Activated CD8-positive, alpha-beta memory T cell treated with anti-CD3 and anti-CD28 coated beads for 1 hour (primary cell): ENCODE data around the gene ENAH.

Experiments used
- DNase-seq, 2 donors: peaks; one replicate each; pipeline ENCODE4 v3.0.0-alpha.2; 2020; ENCODE audit warnings: low read depth in 1 of 2; ENCODE audit errors: extremely low read depth in 1 of 2

Gene ENAH

DNA sequence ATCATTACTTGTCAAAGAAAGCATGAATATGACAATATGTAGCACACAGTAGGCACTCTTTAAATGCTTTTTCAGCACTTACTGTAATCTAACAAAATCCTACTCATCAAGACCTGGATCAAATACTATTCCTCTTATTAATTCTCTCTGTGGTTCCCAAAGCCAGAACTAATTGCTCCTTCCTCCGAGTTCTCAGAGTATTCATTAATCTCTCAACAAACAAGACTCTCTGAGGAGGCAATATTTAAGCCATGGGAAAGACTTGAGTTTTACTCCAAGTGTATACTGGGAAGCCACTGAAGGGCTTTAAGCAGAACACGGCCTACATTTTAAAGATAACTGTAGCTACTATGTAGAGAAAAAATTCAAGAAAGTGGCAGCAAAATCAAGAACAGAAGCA, 79.7 kb downstream of the ENAH start:
- no peak for DNase-seq

GRCh38 chr1:225572422-225572821, 80.5 kb downstream of the ENAH start:
- no peak for DNase-seq

GRCh38 chr1:225567789-225568188, 85.1 kb downstream of the ENAH start:
- no peak for DNase-seq

GRCh38 chr1:225565847-225566246, 87.1 kb downstream of the ENAH start:
- DNase-seq, result no peak

DNA sequence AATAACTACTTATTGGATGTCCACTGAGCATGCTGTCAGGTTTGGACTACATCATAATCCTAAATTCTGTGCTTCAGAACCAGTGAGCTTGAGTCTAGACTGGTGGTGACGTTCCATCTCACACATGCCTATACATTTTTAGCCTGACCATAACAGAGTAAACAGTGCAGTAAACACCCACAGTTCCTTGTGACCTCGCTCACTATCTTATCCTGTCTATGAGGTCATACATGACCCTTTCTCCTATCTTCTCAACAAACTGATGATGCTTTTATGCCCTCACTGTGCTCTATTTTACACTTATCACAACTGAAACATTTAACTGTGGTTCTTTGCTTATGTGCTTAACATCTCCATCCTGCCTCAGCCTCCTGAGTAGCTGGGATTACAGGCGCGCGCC, 91.2 kb downstream of the ENAH start:
- DNase-seq, result no peak

DNA sequence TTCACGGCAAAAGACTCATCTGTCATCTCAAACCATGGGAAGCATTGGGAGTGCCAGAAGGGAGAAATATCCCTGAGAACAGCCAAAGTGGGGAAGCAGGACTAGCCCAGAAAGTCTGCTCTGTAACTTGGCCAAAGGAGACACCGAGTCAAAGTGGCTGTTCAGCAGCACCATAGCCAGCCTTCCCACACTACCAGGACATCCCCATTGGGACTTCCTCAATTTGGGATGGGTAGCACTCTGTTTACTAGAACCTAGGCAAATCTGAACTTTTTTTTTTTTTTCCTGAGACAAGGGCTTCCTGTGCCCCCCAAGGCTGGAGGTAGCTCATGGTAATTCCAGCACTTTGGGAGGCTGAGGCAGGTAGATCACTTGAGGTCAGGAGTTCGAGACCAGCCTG, 93.0 kb downstream of the ENAH start:
- DNase-seq, result no peak

DNA sequence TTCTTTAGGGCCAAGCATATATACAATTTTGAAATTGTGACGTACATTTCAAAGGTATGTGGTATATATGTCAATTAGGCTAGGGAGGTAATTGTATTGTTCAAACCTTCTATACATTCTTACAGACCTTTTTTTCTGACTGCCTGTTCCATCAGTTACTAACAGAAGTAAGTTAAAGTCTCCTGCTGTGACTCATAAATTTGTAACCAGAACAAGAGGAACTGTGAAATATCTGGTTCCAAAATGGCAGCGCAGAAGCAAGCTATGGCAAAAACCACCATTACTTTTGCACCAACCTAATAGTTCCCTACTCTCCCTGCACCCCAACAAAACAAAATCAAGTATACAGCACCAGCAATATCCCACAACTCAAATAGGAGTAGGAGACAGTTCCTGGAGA, 93.6 kb downstream of the ENAH start:
- DNase-seq, result no peak

DNA sequence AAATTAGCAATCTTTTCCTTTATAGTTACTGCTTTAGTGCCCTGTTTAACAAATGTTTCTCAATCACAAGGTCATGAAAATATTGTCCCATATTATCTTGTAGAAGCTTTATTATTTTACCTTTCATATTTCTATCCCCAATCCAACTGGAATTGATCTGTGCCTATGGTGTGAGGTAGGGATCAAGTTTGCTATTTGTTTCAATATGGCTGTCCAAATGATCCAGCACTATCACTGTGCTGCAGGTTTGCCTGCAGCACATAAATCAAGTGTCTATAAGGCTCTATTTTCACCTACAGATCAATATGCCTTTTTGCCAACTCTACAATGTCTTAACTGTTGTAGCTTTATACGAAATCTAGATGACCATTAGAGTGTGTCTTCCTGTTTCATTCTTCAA, 96.2 kb downstream of the ENAH start:
- no peak for DNase-seq

GRCh38 chr1:225555821-225556220, 97.1 kb downstream of the ENAH start:
- DNase-seq, result no peak

DNA sequence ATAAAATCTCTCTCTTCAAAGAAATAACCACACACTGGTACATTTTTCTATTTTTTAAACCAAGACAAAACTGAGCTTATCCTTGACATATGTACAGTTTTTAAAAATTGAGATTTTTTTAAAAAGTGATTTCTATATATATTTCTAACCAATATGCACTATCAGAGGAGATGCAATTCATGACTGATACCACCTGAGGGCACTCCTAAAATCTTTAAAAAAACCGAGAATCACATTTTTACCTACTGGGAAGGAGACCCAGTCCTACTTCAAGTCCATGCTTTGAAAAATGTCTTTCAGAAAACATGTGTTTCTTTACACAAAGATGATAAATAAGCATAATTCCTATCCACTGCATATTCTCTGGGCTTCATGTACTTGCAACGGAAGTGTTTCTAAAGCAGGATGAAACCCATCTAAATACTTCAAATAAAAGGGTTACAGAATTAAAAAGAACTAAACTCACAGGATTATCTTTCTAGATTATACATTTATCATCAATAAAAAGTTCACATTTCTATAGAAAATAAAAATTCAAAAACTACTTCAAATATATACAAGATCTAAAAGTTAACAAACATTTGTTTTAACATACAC, 98.6 kb downstream of the ENAH start:
- no peak for DNase-seq

DNA sequence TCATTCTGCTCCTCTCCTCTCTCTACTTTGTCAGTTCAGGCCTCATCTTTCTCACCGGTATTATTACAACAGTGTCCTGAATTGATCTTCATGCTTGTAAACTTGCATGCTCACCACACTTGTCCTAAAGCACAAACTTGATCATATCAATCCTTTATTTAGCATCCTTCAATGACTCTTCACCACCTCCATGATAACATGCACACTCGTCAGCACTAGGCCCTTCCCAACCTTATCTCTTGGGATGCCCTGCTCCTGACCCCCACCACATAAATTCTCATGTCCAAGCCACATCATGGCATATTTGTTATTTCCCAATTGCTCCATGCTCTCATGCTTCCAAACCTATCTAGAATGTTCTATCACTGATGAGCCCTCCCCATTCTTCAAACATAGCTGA, 103.1 kb downstream of the ENAH start:
- DNase-seq, result no peak

- no peak for DNase-seq
Observed at GRCh38 chr1:225548140-225548857, 104.6 kb downstream of the ENAH start.

- DNase-seq, result no peak
Observed at GRCh38 chr1:225545649-225546048, 107.3 kb downstream of the ENAH start.

DNA sequence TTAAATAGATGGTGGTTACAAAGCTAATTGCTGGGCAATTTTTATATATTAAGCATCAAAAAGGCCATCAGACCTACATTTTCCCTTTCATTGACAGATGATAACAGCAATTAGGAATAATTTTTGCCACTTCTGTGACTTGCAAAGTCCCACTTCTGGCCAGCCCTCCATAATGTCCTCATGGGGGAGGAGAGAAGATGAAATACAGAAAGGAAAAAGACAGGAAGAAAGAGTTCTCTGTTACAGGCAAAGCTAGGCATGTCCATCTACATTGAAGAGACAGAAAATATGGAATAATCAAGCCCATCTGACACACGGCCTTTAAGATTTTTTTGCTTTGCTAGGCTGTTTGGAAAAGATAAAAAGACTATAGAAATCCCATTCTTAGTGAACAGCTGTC, 108.0 kb downstream of the ENAH start:
- DNase-seq, result no peak

GRCh38 chr1:225544263-225544662, 108.7 kb downstream of the ENAH start:
- no peak for DNase-seq

DNA sequence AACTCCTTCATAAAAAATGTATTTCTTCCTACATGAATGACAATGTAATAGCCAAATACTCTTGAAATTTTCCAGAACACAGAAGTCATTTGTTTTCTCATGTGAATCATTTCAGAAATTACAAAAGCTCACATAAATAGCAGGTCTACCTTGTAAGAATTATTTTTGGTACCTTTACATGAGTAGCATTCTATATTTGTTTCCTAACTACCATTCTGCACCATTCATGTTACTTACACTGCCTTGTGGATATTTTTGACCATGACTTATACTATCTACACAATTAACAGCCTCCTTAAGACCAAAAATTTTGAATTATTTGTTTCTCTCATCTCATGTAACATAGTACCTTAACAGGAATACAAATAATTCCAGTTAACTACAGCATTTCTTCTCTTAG, 109.6 kb downstream of the ENAH start:
- no peak for DNase-seq

- no peak for DNase-seq
Observed at GRCh38 chr1:225541383-225541782, 111.5 kb downstream of the ENAH start.

- DNase-seq, result no peak
Observed at GRCh38 chr1:225539575-225539974, 113.3 kb downstream of the ENAH start.

- no peak for DNase-seq
Observed at GRCh38 chr1:225539069-225539468, 113.9 kb downstream of the ENAH start.

- DNase-seq, result no peak
Observed at GRCh38 chr1:225537554-225538251, 115.2 kb downstream of the ENAH start.

DNA sequence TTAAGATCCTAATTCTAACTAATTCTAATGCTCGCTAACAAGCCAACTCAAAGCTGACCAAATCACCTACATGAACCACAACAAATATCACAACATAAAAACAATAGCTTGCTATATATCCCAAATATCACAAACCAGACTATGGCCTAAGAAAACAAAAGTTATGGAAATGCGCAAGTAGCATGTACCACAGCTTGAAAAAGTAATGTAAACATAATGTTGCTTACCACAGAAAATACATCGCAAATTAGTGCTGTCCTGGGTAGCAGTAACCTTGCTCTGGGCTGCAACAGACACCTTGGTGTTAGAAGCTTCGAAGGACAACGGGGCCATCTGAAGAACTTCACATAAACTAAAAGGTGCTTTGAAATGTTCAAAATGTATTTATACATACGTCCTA, 117.6 kb downstream of the ENAH start:
- DNase-seq, result no peak

DNA sequence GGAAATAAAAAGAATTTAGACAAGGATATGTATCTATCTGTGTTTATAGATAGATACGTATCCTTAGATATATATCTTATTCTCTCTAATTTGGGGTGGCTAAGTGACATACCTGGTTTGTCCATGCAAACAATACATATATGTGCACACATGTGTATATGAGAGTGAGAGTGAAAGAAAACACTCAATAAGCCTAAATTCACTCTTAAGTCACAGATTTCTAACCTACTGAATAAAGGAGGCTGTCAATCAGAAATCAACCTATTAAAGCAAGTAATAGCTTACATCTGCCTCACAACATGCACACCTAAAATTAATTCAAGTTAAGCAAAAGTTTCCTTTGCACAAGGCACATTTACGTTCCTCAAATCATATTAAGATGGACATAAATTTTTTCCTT, 118.2 kb downstream of the ENAH start:
- DNase-seq, result no peak
